SU-DHL-6 (cell line): ENCODE data around the gene CDK10.

Experiments used
- H2AFZ ChIP-seq: fragments of 200-600 bp; sonication (generic); 2 replicates; pipeline ENCODE4 v1.6.1; 2014; ENCODE audit warnings: low read depth, mild to moderate bottlenecking, moderate library complexity, mixed read lengths, antibody characterized with exemption, low read length; ENCODE audit not compliant: severe bottlenecking
- H3F3A ChIP-seq: fragments of 200-600 bp; shearing (Covaris generic); 2 replicates; pipeline ENCODE4 v1.6.0; 2016; ENCODE audit warnings: antibody characterized with exemption, mild to moderate bottlenecking; ENCODE audit not compliant: insufficient read depth
- H3K27ac ChIP-seq: fragments of 200-600 bp; sonication (generic); 2 replicates; pipeline ENCODE4 v1.5.1; 2016; ENCODE audit warnings: low read depth, mild to moderate bottlenecking, low read length, moderate library complexity, mixed read lengths
- H3K27me3 ChIP-seq: fragments of 200-600 bp; sonication (generic), shearing (Covaris generic); 2 replicates; pipeline ENCODE4 v1.6.0; 2014; ENCODE audit warnings: mild to moderate bottlenecking, low read length
- H3K36me3 ChIP-seq: fragments of 200-600 bp; sonication (generic); 2 replicates; pipeline ENCODE4 v1.6.1; 2014; ENCODE audit warnings: mild to moderate bottlenecking, low read length, mixed read lengths
- H3K4me2 ChIP-seq: fragments of 300-600, 200-600 bp; shearing (Covaris generic), sonication (generic); 2 replicates; pipeline ENCODE4 v1.6.0; 2014; ENCODE audit warnings: low read length, low read depth, mild to moderate bottlenecking; ENCODE audit not compliant: poor library complexity, severe bottlenecking
- H3K4me3 ChIP-seq: fragments of 200-600 bp; sonication (generic); 2 replicates; pipeline ENCODE4 v1.5.1; 2014; ENCODE audit warnings: antibody characterized with exemption, low read length, mild to moderate bottlenecking, mixed read lengths; ENCODE audit not compliant: insufficient read depth, poor library complexity, severe bottlenecking
- H3K79me2 ChIP-seq: fragments of 200-600 bp; sonication (generic); 2 replicates; pipeline ENCODE4 v1.6.1; 2014; ENCODE audit warnings: mild to moderate bottlenecking, low read length, moderate library complexity; ENCODE audit not compliant: insufficient read depth
- H3K9ac ChIP-seq: fragments of 200-600 bp; sonication (generic); 2 replicates; pipeline ENCODE4 v1.7.0; 2014; ENCODE audit warnings: mild to moderate bottlenecking, low read length
- H3K9me2 ChIP-seq: fragments of 200-600 bp; sonication (generic); replicated peaks from 2 replicates; pipeline ENCODE4 v1.6.1; 2014; ENCODE audit warnings: low read length; ENCODE audit not compliant: insufficient read depth
- H3K9me3 ChIP-seq: fragments of 200-600 bp; sonication (generic); 2 replicates; pipeline ENCODE4 v1.6.1; 2014; ENCODE audit warnings: low read length, mixed read lengths; ENCODE audit not compliant: insufficient read depth
- H4K20me1 ChIP-seq: fragments of 200-600 bp; sonication (generic); 2 replicates; pipeline ENCODE4 v1.6.1; 2014; ENCODE audit warnings: low read depth, mild to moderate bottlenecking, antibody characterized with exemption, low read length, moderate library complexity, mixed read lengths
- CTCF ChIP-seq: fragments of 200-600 bp; sonication (generic); IDR thresholded peaks from one replicate; pipeline ENCODE4 v1.5.1; 2017; ENCODE audit warnings: antibody characterized with exemption, mild to moderate bottlenecking, low read length, moderate library complexity; ENCODE audit not compliant: insufficient read depth, poor library complexity, severe bottlenecking
- EZH2phosphoT487 ChIP-seq: fragments of 200-600 bp; sonication (generic), shearing (Covaris generic); conservative IDR thresholded peaks from 2 replicates; pipeline ENCODE4 v1.6.1; 2018; ENCODE audit warnings: mild to moderate bottlenecking, antibody characterized with exemption, low read length, moderate library complexity, mixed read lengths

CDK10 gene

DNA sequence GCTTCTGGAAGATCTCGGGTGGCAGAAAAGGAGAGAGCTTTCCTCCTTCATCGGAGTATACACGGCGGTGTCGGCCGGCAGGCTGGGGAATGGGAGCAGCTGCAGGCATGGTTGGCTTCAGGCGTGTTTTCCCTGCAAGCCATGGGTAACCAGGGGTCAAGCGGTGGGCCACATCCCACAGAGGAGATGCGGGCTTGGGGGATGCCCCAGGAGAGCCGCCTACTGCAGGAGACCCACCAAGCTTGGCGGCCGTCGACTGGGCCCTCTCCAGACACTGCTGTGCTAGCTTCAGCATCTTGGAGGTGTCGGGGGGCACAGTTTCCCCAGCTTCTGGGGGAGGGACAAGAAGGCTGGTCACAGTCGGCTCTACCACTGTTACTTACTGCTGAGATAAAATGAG, 30.0 kb downstream of the CDK10 start:
- Histone ChIP-seq H3K36me3 (no peaks in the 10 kb centered on the region), H3K27ac (no peak overlapping the region), H2AFZ (no peak overlapping the region), H3K9me2 (no peaks in the 10 kb centered on the region), H3K4me3 (no peak overlapping the region), H3K9me3 (no peaks in the 10 kb centered on the region), H3K9ac (no peak overlapping the region), H3K4me2 (no peak overlapping the region), H3K27me3 (no peaks in the 10 kb centered on the region), H3K79me2 (no peaks in the 10 kb centered on the region; the same call in 1 of the 2 replicates), H4K20me1 (no peaks in the 10 kb centered on the region), H3F3A (peaks cover 5% of the 10 kb centered on the region)
- TF ChIP-seq CTCF = no peak
- TF ChIP-seq EZH2phosphoT487 = no peak

DNA sequence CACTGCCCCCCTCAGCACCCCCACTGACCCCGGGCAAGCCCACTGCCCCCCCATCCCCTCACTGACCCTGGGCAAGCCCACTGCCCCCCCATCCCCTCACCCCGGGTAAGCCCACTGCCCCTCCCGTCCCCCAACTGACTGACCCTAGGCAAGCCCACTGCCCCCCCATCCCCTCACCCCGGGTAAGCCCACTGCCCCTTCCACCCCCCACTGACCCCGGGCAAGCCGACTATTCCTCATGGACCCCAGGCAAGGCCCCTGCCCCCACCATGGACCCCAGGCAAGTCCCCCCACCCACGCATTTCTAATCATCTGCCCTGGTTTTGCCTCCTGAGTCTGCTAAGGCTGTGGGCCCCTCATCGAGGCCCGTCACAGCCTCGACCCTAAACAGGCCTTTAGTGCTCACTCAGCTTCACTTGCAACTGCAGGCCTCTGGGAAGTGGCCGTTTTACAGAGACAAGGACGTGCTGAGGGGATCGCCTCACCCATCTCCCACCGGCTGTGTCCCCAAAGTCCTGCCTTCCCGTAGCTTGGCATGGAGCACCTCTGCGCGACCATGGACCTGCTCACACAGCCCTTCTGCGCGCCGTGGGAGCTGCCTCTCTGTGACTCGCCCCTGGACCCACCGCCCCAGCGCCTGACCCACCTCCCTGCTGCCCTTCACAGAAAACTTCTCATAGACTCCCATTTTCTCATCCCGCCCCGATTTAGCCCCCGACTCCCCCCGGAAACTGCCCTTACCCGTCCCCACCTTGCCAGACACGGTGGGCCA, 30.6 kb downstream of the CDK10 start:
- H3K27me3 ChIP-seq = no peaks in the 10 kb centered on the region
- no peak overlapping the region for H2AFZ ChIP-seq
- no peak overlapping the region for H3K4me2 ChIP-seq
- H3F3A ChIP-seq = peaks cover 5% of the 10 kb centered on the region
- H3K9ac ChIP-seq = no peak overlapping the region
- no peak overlapping the region for H3K27ac ChIP-seq
- TF ChIP-seq CTCF (no peak), EZH2phosphoT487 (no peak)
- no peaks in the 10 kb centered on the region; the same call in 1 of the 2 replicates for H3K79me2 ChIP-seq
- H3K36me3 ChIP-seq = no peaks in the 10 kb centered on the region
- H4K20me1 ChIP-seq = no peaks in the 10 kb centered on the region
- no peak overlapping the region for H3K4me3 ChIP-seq
- H3K9me2 ChIP-seq = no peaks in the 10 kb centered on the region
- no peaks in the 10 kb centered on the region for H3K9me3 ChIP-seq

GRCh38 chr16:89717688-89718505, 31.4 kb downstream of the CDK10 start:
- Histone ChIP-seq H3K4me3 (no peak overlapping the region), H3K9ac (no peak overlapping the region), H3F3A (peaks cover 5% of the 10 kb centered on the region), H2AFZ (no peak overlapping the region), H3K9me3 (no peaks in the 10 kb centered on the region), H3K9me2 (no peaks in the 10 kb centered on the region), H4K20me1 (peaks cover 7% of the 10 kb centered on the region; the same call in 1 of the 2 replicates), H3K36me3 (no peaks in the 10 kb centered on the region), H3K4me2 (no peak overlapping the region), H3K27ac (no peak overlapping the region), H3K79me2 (no peaks in the 10 kb centered on the region; the same call in 1 of the 2 replicates), H3K27me3 (no peaks in the 10 kb centered on the region)
- TF ChIP-seq CTCF = no peak
- TF ChIP-seq EZH2phosphoT487 = no peak
